Right atrium auricular region (tissue), 2 donors: ENCODE results near the gene NOL4L. TPM values are rescaled to one million over a fixed set of nuclear protein-coding genes. Genes with fewer than 3 reads are reported as not detected.

Experiments
- DNase-seq: peaks from one replicate; pipeline ENCODE4 v3.0.0-alpha.2; 2019; ENCODE audit warnings: low spot score
- H3K27ac ChIP-seq, 2 donors: fragments of 200-600 bp; sonication (generic); 1 replicate in 1 of 2; 2 replicates in 1 of 2; pipeline ENCODE4 v1.5.1; 2016 to 2019
- H3K27me3 ChIP-seq, 2 donors: fragments of 200-600 bp; sonication (generic); one replicate each; pipeline versions ENCODE4 v1.5.1 to v1.6.0; 2017 to 2019
- H3K36me3 ChIP-seq: fragments of 200-600 bp; sonication (generic); one replicate; pipeline ENCODE4 v1.5.1; 2016
- H3K4me1 ChIP-seq, 2 donors: fragments of 200-600 bp; sonication (generic); one replicate each; pipeline versions ENCODE4 v1.5.1 to v1.6.0; 2017 to 2019
- H3K4me3 ChIP-seq, 2 donors: fragments of 200-600 bp; sonication (generic); 1 replicate in 1 of 2; 2 replicates in 1 of 2; pipeline ENCODE4 v1.5.1; 2017 to 2019; ENCODE audit warnings: mild to moderate bottlenecking in 1 of 2, moderate library complexity in 1 of 2
- H3K9me3 ChIP-seq, 2 donors: fragments of 200-600 bp; sonication (generic); one replicate each; pipeline ENCODE4 v1.5.1; 2019
- total RNA-seq, 2 donors: library from RNA; depleted of rRNA; stranded (reverse); fragments of >200 nt; gene quantifications; one replicate each; pipeline ENCODE4 v1.1.0, GENCODE V29; 2016
- TF ChIP-seq, protein P1 (sequence below), 2 donors: fragments of 200-600 bp; sonication (generic); IDR thresholded peaks; one replicate each; pipeline ENCODE4 v1.5.1; 2019; ENCODE audit warnings: antibody characterized with exemption in 2 of 2

NOL4L gene
- total RNA-seq, 2 donors from 2014 or later: 7.6 to 10.4 TPM

DNA sequence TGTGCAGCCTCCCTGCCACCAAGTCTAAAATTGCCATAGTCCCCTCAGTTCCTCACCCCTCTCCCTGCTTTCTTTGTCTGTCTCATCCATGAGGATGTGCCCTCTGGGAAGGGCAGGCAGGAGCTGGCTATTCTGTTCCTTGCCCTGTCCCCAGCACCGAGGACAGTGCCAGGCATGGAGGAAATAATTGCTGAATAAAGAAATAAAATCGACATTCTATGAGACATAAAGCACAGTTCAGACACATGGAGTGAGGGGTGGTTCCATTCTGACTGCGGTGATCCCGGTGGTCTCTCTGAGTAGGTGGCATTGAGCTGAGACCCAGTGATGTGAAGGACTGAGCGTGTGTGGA is 23.5 kb upstream of the NOL4L start:
- H3K4me3 ChIP-seq: no peak overlapping the region
- H3K36me3 ChIP-seq: no peaks in the 10 kb centered on the region
- no peaks in the 10 kb centered on the region for H3K4me1 ChIP-seq
- no peak for DNase-seq
- H3K27ac ChIP-seq: no peak overlapping the region
- no peaks in the 10 kb centered on the region for H3K27me3 ChIP-seq
- TF ChIP-seq, protein P1, sequence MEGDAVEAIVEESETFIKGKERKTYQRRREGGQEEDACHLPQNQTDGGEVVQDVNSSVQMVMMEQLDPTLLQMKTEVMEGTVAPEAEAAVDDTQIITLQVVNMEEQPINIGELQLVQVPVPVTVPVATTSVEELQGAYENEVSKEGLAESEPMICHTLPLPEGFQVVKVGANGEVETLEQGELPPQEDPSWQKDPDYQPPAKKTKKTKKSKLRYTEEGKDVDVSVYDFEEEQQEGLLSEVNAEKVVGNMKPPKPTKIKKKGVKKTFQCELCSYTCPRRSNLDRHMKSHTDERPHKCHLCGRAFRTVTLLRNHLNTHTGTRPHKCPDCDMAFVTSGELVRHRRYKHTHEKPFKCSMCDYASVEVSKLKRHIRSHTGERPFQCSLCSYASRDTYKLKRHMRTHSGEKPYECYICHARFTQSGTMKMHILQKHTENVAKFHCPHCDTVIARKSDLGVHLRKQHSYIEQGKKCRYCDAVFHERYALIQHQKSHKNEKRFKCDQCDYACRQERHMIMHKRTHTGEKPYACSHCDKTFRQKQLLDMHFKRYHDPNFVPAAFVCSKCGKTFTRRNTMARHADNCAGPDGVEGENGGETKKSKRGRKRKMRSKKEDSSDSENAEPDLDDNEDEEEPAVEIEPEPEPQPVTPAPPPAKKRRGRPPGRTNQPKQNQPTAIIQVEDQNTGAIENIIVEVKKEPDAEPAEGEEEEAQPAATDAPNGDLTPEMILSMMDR (IDR thresholded peaks at IDR 0.05): no peak
- no peaks in the 10 kb centered on the region for H3K9me3 ChIP-seq

DNA sequence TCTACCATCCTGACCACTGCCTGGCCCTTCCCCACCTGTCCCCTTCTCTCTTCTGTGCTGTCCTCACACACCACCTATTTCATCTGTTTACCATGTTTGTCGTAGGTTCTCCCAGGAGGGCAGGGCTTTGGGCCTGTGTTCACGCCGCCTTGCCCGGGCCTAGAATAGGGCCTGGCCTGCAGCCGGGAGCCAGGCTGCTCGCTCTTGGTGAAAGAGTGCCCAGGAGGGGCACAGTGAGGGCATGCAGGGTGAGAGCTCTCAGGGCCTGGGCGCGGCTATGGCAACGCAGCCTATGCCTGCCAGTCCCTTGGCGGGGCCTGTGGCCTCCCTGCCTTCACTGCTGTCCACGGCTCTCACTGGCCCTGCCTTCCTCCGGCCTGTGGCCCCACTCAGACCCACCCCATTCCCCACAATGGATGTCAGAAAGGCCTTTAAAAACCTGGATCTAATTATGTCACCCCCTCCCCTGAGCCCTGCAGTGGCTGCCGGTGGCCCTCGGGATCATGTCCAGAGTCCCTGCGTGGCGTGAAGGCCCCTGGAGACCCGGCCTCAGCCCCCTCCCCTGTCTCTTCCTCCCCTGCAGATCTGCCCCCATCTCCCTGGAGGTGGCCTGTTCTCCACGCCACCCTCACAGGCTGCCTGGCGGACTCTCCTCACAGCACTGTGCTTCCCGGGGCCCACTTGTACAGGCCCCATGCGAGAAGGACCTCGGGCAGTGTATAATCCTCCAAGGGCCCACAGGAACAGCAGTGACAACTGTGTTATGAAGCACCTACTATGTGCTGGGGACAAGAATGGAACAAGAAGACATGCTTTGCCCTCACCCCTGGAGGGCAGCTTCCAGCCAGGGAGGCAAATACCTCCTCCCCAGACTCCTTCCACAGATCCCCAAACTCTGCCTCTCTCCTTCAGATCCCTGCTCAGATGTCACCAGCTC is 22.9 kb upstream of the NOL4L start:
- H3K27ac ChIP-seq: no peak overlapping the region
- H3K9me3 ChIP-seq: no peaks in the 10 kb centered on the region
- H3K4me1 ChIP-seq: no peaks in the 10 kb centered on the region
- no peaks in the 10 kb centered on the region for H3K36me3 ChIP-seq
- DNase-seq: no peak
- TF ChIP-seq, protein P1 (IDR thresholded peaks at IDR 0.05): no peak
- H3K27me3 ChIP-seq: no peaks in the 10 kb centered on the region
- H3K4me3 ChIP-seq: no peak overlapping the region

DNA sequence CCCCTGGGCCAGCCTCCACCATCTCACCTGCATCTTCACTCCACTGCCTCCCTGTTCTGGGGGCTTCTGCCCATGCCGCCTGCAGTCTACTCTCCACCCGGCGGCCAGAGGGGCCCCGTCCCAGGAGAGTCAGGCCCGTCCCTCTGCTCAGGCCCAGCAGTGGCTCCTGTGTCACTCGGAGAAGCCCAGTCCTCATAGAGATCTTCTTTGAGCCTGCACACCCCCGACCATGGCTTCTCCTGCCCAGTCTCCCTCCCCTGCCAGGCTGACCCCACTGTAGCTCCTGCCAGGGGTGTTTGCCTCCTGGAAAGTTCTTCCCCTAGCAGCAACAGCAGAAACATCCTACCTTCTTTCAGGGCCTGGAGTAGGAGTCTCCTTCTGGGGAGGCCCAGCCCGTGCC is 22.2 kb upstream of the NOL4L start:
- Histone ChIP-seq H3K36me3 (no peaks in the 10 kb centered on the region), H3K9me3 (no peaks in the 10 kb centered on the region), H3K4me1 (no peaks in the 10 kb centered on the region), H3K27ac (no peak overlapping the region), H3K4me3 (no peak overlapping the region), H3K27me3 (no peaks in the 10 kb centered on the region)
- DNase-seq: no peak
- TF ChIP-seq, protein P1 (IDR thresholded peaks at IDR 0.05): no peak

DNA sequence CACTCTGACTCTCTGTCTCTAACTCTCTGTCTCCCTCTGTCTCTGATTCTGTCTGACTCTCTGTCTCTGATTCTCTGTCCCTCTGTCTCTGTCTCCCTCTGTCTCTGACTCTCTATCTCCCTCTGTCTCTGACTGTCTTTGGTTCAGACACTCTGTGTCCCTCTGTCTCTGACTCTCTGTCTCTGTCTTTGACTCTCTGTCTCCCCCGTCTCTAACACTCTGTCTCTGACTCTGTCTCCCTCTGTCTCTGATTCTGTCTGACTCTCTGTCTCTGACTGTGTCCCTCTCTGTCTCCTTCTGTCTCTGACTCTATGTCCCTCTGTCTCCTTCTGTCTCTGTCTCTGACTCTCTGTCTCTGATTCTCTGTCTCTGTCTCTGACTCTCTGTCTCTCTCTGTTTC is 21.7 kb upstream of the NOL4L start:
- no peak overlapping the region for H3K4me3 ChIP-seq
- TF ChIP-seq, protein P1 (IDR thresholded peaks at IDR 0.05): no peak
- DNase-seq: no peak
- no peaks in the 10 kb centered on the region for H3K9me3 ChIP-seq
- H3K27ac ChIP-seq: no peak overlapping the region
- no peaks in the 10 kb centered on the region for H3K27me3 ChIP-seq
- H3K4me1 ChIP-seq: no peaks in the 10 kb centered on the region
- H3K36me3 ChIP-seq: no peaks in the 10 kb centered on the region

DNA sequence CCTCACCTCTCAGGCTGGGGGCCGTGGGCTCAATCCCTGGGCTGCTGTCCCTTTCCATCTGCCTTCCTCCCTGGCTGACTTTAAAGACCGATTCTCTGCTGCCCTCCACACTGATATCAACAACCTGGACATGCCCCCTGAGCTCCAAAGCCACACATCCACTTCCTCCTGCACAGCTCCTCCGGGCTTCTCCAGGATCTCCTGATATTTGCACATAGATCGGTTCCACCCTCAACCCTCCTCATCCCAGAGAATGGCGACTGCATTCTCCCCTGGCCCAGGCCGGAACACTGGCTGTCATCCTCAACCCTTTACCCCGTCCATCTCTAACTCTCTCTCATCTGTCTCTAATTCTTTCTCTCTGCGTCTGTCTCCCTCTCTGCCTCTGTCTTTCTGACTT is 21.0 kb upstream of the NOL4L start:
- no peak for DNase-seq

More for the DNA sequence above, 21.0 kb upstream of the NOL4L start:
- Histone ChIP-seq H3K27me3 (no peaks in the 10 kb centered on the region), H3K27ac (no peak overlapping the region), H3K36me3 (no peaks in the 10 kb centered on the region), H3K9me3 (no peaks in the 10 kb centered on the region), H3K4me3 (no peak overlapping the region), H3K4me1 (no peaks in the 10 kb centered on the region)
- TF ChIP-seq, protein P1 (IDR thresholded peaks at IDR 0.05): no peak
